ENCODE results near the gene NHLH1. TPM values are rescaled to one million over a fixed set of nuclear protein-coding genes. Genes with fewer than 3 reads are reported as not detected.

NHLH1 gene
- total RNA-seq, 1 experiment from 2014 or later = 0.12 TPM

DNA sequence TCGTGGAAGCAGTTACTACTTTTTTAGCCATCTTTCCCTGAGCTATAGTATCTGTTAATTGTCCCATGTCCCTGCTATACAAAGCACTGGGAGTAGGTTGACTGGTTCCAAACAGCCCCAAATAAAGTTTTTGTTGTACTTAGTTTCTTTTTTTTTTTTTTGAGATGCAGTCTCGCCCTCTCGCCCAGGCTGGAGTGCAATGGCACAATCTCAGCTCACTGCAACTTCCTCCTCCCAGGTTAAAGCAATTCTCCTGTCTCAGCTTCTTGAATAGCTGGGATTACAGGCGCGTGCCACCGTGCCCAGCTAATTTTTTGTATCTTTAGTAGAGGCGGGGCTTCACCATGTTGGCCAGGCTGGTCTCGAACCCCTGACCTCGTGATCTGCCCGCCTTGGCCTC is 20.4 kb upstream of the NHLH1 start:
- CTCF ChIA-PET = interaction anchor here (0.6 to 4.9 kb wide), 11 partner anchors 8 to 945 kb away, joined by 3 to 47 read pairs (median 4); no protein-coding TSS in a partner anchor
- TF ChIP-seq, protein P1, sequence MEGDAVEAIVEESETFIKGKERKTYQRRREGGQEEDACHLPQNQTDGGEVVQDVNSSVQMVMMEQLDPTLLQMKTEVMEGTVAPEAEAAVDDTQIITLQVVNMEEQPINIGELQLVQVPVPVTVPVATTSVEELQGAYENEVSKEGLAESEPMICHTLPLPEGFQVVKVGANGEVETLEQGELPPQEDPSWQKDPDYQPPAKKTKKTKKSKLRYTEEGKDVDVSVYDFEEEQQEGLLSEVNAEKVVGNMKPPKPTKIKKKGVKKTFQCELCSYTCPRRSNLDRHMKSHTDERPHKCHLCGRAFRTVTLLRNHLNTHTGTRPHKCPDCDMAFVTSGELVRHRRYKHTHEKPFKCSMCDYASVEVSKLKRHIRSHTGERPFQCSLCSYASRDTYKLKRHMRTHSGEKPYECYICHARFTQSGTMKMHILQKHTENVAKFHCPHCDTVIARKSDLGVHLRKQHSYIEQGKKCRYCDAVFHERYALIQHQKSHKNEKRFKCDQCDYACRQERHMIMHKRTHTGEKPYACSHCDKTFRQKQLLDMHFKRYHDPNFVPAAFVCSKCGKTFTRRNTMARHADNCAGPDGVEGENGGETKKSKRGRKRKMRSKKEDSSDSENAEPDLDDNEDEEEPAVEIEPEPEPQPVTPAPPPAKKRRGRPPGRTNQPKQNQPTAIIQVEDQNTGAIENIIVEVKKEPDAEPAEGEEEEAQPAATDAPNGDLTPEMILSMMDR (IDR thresholded peaks at IDR 0.05; ENCODE audit: unreplicated experiment) = no peak
- no peaks in the 10 kb centered on the region for H3K9me3 Mint-ChIP-seq (ENCODE audit: unreplicated experiment)
- no peak overlapping the region for H3K27ac Mint-ChIP-seq (ENCODE audit: low read depth, unreplicated experiment)
- H3K36me3 Mint-ChIP-seq (ENCODE audit: insufficient read depth, unreplicated experiment) = peaks cover 68% of the 10 kb centered on the region
- intact Hi-C loops (cut with micrococcal nuclease) = loop anchor here (10.0 kb wide), 2 partner anchors 258 to 738 kb away; partner anchors contain the start of gene NECTIN4
- POLR2A ChIA-PET = interaction anchor here (1.7 kb wide), 1 partner anchor 9 kb away, joined by 4 read pairs; no protein-coding TSS in a partner anchor
- no peak for DNase-seq (ENCODE audit: unreplicated experiment)
- BruUV-seq (replicated peaks) = no TSS peak
- H3K4me3 Mint-ChIP-seq (ENCODE audit: unreplicated experiment) = no peak overlapping the region
- peaks cover 5% of the 10 kb centered on the region for H3K4me1 Mint-ChIP-seq (ENCODE audit: insufficient read depth, unreplicated experiment)
- no peaks in the 10 kb centered on the region for H3K27me3 Mint-ChIP-seq (ENCODE audit: insufficient read depth, unreplicated experiment)

DNA sequence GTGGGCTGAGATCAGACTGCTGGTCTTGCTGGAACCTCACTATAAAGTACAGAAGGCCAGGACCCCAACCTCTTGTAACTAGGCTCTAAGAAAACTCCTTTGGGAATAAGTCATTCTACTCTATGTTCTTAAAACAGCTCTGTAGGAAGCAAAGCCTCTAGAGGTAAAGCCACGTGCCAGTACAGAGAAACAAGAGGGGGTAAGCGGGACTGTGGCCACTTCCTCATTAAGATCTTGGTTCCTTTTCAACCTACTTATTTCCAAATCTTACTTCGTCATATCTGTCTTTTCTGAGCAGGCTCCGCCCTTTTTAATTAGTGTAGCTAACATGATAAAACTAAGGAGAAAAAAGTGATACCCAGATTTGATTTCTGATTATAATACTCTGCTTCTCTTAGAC is 19.9 kb upstream of the NHLH1 start:
- H3K27me3 Mint-ChIP-seq (ENCODE audit: insufficient read depth, unreplicated experiment) = no peaks in the 10 kb centered on the region
- POLR2A ChIA-PET = interaction anchor here (1.7 kb wide), 1 partner anchor 9 kb away, joined by 4 read pairs; no protein-coding TSS in a partner anchor
- CTCF ChIA-PET = interaction anchor here (0.6 to 4.9 kb wide), 7 partner anchors 8 to 944 kb away, joined by 3 to 47 read pairs (median 4); no protein-coding TSS in a partner anchor
- H3K9me3 Mint-ChIP-seq (ENCODE audit: unreplicated experiment) = no peaks in the 10 kb centered on the region
- TF ChIP-seq, protein P1 (IDR thresholded peaks at IDR 0.05; ENCODE audit: unreplicated experiment) = no peak
- H3K4me1 Mint-ChIP-seq (ENCODE audit: insufficient read depth, unreplicated experiment) = peaks cover 5% of the 10 kb centered on the region
- BruUV-seq (replicated peaks) = no TSS peak
- H3K36me3 Mint-ChIP-seq (ENCODE audit: insufficient read depth, unreplicated experiment) = peaks cover 72% of the 10 kb centered on the region
- intact Hi-C loops (cut with micrococcal nuclease) = loop anchor here (10.0 kb wide), 2 partner anchors 258 to 738 kb away; partner anchors contain the start of gene NECTIN4
- H3K4me3 Mint-ChIP-seq (ENCODE audit: unreplicated experiment) = no peak overlapping the region
- DNase-seq (ENCODE audit: unreplicated experiment) = no peak
- no peak overlapping the region for H3K27ac Mint-ChIP-seq (ENCODE audit: low read depth, unreplicated experiment)

DNA sequence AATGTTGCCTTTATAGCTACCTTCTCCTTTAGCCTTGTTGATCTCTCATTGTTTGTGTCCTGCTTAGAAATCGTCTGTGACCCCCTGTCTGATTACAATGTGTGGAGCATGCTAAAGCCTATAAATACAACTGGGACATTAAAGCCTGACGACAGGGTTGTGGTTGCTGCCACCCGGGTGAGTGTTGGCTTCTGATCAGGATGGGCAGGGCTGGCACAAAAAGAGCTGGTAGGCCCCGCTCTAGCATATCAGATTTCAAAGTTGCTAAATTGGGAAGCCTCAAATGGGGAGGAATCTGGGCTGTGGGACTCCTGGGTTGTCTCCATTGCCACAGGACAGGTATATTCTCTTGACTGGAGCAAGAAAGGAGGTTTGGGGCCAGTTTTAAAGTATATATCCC is 15.2 kb upstream of the NHLH1 start:
- H3K9me3 Mint-ChIP-seq (ENCODE audit: unreplicated experiment) = no peaks in the 10 kb centered on the region
- ChIA-PET POLR2A (interaction anchor here (0.7 to 3.8 kb wide), 5 partner anchors 7 to 67 kb away, joined by 3 to 18 read pairs (median 6); partner anchors contain the start of genes NCSTN and PEX19), CTCF (interaction anchor here (0.6 to 9.8 kb wide), 9 partner anchors 16 to 584 kb away, joined by 3 to 214 read pairs (median 6); partner anchors contain the start of gene NHLH1)
- no peak for DNase-seq (ENCODE audit: unreplicated experiment)
- no TSS peak for BruUV-seq (replicated peaks)
- TF ChIP-seq, protein P1 (IDR thresholded peaks at IDR 0.05; ENCODE audit: unreplicated experiment) = no peak
- intact Hi-C loops (cut with micrococcal nuclease) = no loop called here
- peaks cover 82% of the 10 kb centered on the region for H3K36me3 Mint-ChIP-seq (ENCODE audit: insufficient read depth, unreplicated experiment)
- H3K4me1 Mint-ChIP-seq (ENCODE audit: insufficient read depth, unreplicated experiment) = no peaks in the 10 kb centered on the region
- H3K27ac Mint-ChIP-seq (ENCODE audit: low read depth, unreplicated experiment) = no peak overlapping the region
- no peaks in the 10 kb centered on the region for H3K27me3 Mint-ChIP-seq (ENCODE audit: insufficient read depth, unreplicated experiment)
- no peak overlapping the region for H3K4me3 Mint-ChIP-seq (ENCODE audit: unreplicated experiment)

DNA sequence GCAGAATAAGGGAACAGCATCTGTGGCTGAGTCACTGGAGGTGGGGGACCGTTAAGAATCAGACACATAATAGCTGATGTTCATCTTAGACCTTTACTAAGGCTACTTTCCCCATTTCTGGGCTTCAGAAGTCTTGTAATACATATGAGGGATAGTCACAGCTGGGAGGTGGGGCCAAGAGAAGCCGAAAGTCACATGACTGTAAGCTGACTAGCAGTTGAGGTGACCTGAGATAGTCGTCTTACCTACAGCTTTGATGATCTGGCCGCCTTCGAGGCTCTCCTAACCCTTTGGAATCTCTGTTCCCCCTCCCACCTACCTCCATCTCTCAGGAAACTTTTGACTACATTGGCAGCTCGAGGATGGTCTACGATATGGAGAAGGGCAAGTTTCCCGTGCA is 14.3 kb upstream of the NHLH1 start:
- intact Hi-C loops (cut with micrococcal nuclease) = no loop called here
- TF ChIP-seq, protein P1 (IDR thresholded peaks at IDR 0.05; ENCODE audit: unreplicated experiment) = no peak
- no peaks in the 10 kb centered on the region for H3K4me1 Mint-ChIP-seq (ENCODE audit: insufficient read depth, unreplicated experiment)
- peaks cover 82% of the 10 kb centered on the region for H3K36me3 Mint-ChIP-seq (ENCODE audit: insufficient read depth, unreplicated experiment)
- H3K4me3 Mint-ChIP-seq (ENCODE audit: unreplicated experiment) = no peak overlapping the region
- CTCF ChIA-PET = interaction anchor here (0.5 to 9.8 kb wide), 18 partner anchors 7 to 345 kb away, joined by 3 to 214 read pairs (median 4); partner anchors contain the start of genes COPA, NCSTN and NHLH1
- H3K27me3 Mint-ChIP-seq (ENCODE audit: insufficient read depth, unreplicated experiment) = no peaks in the 10 kb centered on the region
- DNase-seq (ENCODE audit: unreplicated experiment) = no peak
- peak overlapping the region; percentile 7 for H3K27ac Mint-ChIP-seq (ENCODE audit: low read depth, unreplicated experiment)
- POLR2A ChIA-PET = interaction anchor here (1.1 to 3.8 kb wide), 2 partner anchors 8 to 12 kb away, joined by 6 to 18 read pairs; partner anchors contain the start of gene NCSTN
- no peaks in the 10 kb centered on the region for H3K9me3 Mint-ChIP-seq (ENCODE audit: unreplicated experiment)
- no TSS peak for BruUV-seq (replicated peaks)

All from MCF 10A (cell line).